Cardiac septum (tissue), 1 donor: ENCODE measurements around the gene GOLGA6A. TPM values are rescaled to one million over a fixed set of nuclear protein-coding genes. Genes with fewer than 3 reads are reported as not detected.
"Not testable (repeated sequence)": the region's sequence is repeated elsewhere in the genome, so short reads cannot be mapped to it uniquely, and the experiment has no call there.

Source experiments
- DNase-seq: peaks from one replicate; pipeline ENCODE4 v3.0.0-alpha.2; 2020; ENCODE audit warnings: low spot score
- intact Hi-C: fragments of 100-400 bp; cut with DNase I; formaldehyde crosslinking; loops from one replicate; pipeline ENCODE4 v1.14.0; 2022
- long read RNA-seq: library from polyadenylated mRNA; unstranded; transcript quantifications from one replicate; pipeline ENCODE4 v2.0.0, GENCODE V29; 2021
- total RNA-seq: library from RNA; stranded (reverse); fragmentation: NEBNext Ultra II Directional; extraction: Animal tissue kit (Norgen Biotek cat#: 25700); gene quantifications from one replicate; pipeline ENCODE4 v1.2.1, GENCODE V29; 2021
- donor health status: DM: no; HTN: no; CAD: no.

GOLGA6A gene
- not detected for total RNA-seq
- long read RNA-seq = 0 reads

GRCh38 chr15:74082450-74082849, at the start of gene GOLGA6A:
Gene GOLGA6A (minus strand): TSS chr15:74082550. CDS start chr15:74082509, 41 bp downstream.
- intact Hi-C loops = not testable (repeated sequence)

GRCh38 chr15:74131628-74132413, 49.5 kb upstream of the GOLGA6A start:
- intact Hi-C loops = no loop called here
- no peak for DNase-seq

More at GRCh38 chr15:74082450-74082849, at the start of gene GOLGA6A:
- DNase-seq = not testable (repeated sequence)

- no peak for DNase-seq
- intact Hi-C loops = no loop called here
These were observed 48.7 kb upstream of the GOLGA6A start for GRCh38 chr15:74130849-74131627.

GRCh38 chr15:74130155-74130848, 48.0 kb upstream of the GOLGA6A start, which contains the start of gene ISLR2:
Gene ISLR2 (plus strand): TSS chr15:74130586. CDS start chr15:74132755, 2,169 bp downstream.
- no peak for DNase-seq
- intact Hi-C loops = no loop called here

GRCh38 chr15:74129586-74130154, 47.3 kb upstream of the GOLGA6A start:
- no peak for DNase-seq
- intact Hi-C loops = loop anchor here (5.0 kb wide), 3 partner anchors 77 to 193 kb away; no protein-coding TSS in a partner anchor

- DNase-seq = no peak
- intact Hi-C loops = loop anchor here (5.0 kb wide), 3 partner anchors 77 to 193 kb away; no protein-coding TSS in a partner anchor
These were observed 46.6 kb upstream of the GOLGA6A start for GRCh38 chr15:74128785-74129585.

- intact Hi-C loops = loop anchor here (2.0 to 5.0 kb wide), 4 partner anchors 76 to 194 kb away; no protein-coding TSS in a partner anchor
- no peak for DNase-seq
These were observed 45.8 kb upstream of the GOLGA6A start for GRCh38 chr15:74127954-74128784.

GRCh38 chr15:74127255-74127953, 45.1 kb upstream of the GOLGA6A start:
- intact Hi-C loops = loop anchor here (2.0 to 5.0 kb wide), 4 partner anchors 75 to 195 kb away; no protein-coding TSS in a partner anchor
- peak; percentile 93 for DNase-seq

GRCh38 chr15:74124759-74125158, 42.4 kb upstream of the GOLGA6A start:
- DNase-seq = no peak
- intact Hi-C loops = loop anchor here (5.0 kb wide), 3 partner anchors 72 to 198 kb away; no protein-coding TSS in a partner anchor

GRCh38 chr15:74124196-74124595, 41.8 kb upstream of the GOLGA6A start:
- DNase-seq = no peak
- intact Hi-C loops = no loop called here

GRCh38 chr15:74123658-74124057, 41.3 kb upstream of the GOLGA6A start:
- no peak for DNase-seq
- intact Hi-C loops = no loop called here

GRCh38 chr15:74123131-74123429, 40.7 kb upstream of the GOLGA6A start:
- no peak for DNase-seq
- intact Hi-C loops = no loop called here

GRCh38 chr15:74122403-74123130, 40.2 kb upstream of the GOLGA6A start:
- no peak for DNase-seq
- intact Hi-C loops = no loop called here

GRCh38 chr15:74121858-74122257, 39.5 kb upstream of the GOLGA6A start:
- intact Hi-C loops = no loop called here
- DNase-seq = no peak

GRCh38 chr15:74121039-74121438, 38.7 kb upstream of the GOLGA6A start:
- no peak for DNase-seq
- intact Hi-C loops = no loop called here

GRCh38 chr15:74120426-74120825, 38.1 kb upstream of the GOLGA6A start:
- intact Hi-C loops = no loop called here

GRCh38 chr15:74109713-74110112, 27.4 kb upstream of the GOLGA6A start:
- no peak for DNase-seq
- intact Hi-C loops = no loop called here

More at GRCh38 chr15:74120426-74120825, 38.1 kb upstream of the GOLGA6A start:
- no peak for DNase-seq
